Activated CD8-positive, alpha-beta memory T cell treated with anti-CD3 and anti-CD28 coated beads, Interleukin-2, amount 50 U/mL, for 1 hour (primary cell): Measurements from ENCODE around the gene ZDHHC4.

Experiments
- DNase-seq: peaks from one replicate; pipeline ENCODE4 v3.0.0-alpha.2; 2020; ENCODE audit errors: extremely low read depth

The ZDHHC4 gene

GRCh38 chr7:6606866-6607583 lies 29.8 kb downstream of the ZDHHC4 start:
- DNase-seq = no peak

GRCh38 chr7:6607651-6608051 lies 30.4 kb downstream of the ZDHHC4 start:
- DNase-seq = no peak

GRCh38 chr7:6608081-6608480 lies 30.8 kb downstream of the ZDHHC4 start:
- DNase-seq = no peak

GRCh38 chr7:6608794-6609193 lies 31.5 kb downstream of the ZDHHC4 start:
- no peak for DNase-seq

- DNase-seq = no peak
Observed at GRCh38 chr7:6612819-6613218, 35.6 kb downstream of the ZDHHC4 start.

GRCh38 chr7:6613706-6614105 lies 36.5 kb downstream of the ZDHHC4 start:
- no peak for DNase-seq

- DNase-seq = no peak
Observed at GRCh38 chr7:6614953-6615722, 37.9 kb downstream of the ZDHHC4 start, which contains the start of gene ZNF853. ZNF853 (plus strand) TSS chr7:6615610; CDS start chr7:6616175, 565 bp downstream.

- DNase-seq = no peak
Observed at GRCh38 chr7:6615723-6616555, 38.7 kb downstream of the ZDHHC4 start.

GRCh38 chr7:6616854-6617643 lies 39.8 kb downstream of the ZDHHC4 start:
- no peak for DNase-seq

- DNase-seq = no peak
Observed at GRCh38 chr7:6618621-6619020, 41.4 kb downstream of the ZDHHC4 start.

- no peak for DNase-seq
Observed at GRCh38 chr7:6619961-6620360, 42.7 kb downstream of the ZDHHC4 start.

- no peak for DNase-seq
Observed at GRCh38 chr7:6621195-6622133, 44.2 kb downstream of the ZDHHC4 start.

GRCh38 chr7:6622134-6622710 lies 45.0 kb downstream of the ZDHHC4 start:
- DNase-seq = no peak

- DNase-seq = no peak
Observed at GRCh38 chr7:6623589-6624245, 46.5 kb downstream of the ZDHHC4 start.

GRCh38 chr7:6624246-6624611 lies 47.0 kb downstream of the ZDHHC4 start:
- DNase-seq = no peak

GRCh38 chr7:6628045-6628444 lies 50.8 kb downstream of the ZDHHC4 start:
- no peak for DNase-seq

GRCh38 chr7:6630007-6630849 lies 53.0 kb downstream of the ZDHHC4 start:
- DNase-seq = no peak

- no peak for DNase-seq
Observed at GRCh38 chr7:6631605-6632004, 54.4 kb downstream of the ZDHHC4 start.

- DNase-seq = no peak
Observed at GRCh38 chr7:6634021-6634420, 56.8 kb downstream of the ZDHHC4 start.
